ENCODE data around the gene QARS1. TPM values are rescaled to one million over a fixed set of nuclear protein-coding genes. Genes with fewer than 3 reads are reported as not detected.
A peak's percentile ranks its signal among the peaks of the same experiment; 100 is the strongest.

Gene QARS1
- total and polyA plus RNA-seq, 2 donors from 2014 or later, result 209 to 231 TPM

- no peak for FAIRE-seq
- intact Hi-C loops (cut with DNase I), result no loop called here
- no peaks in the 10 kb centered on the region for H3K4me1 ChIP-seq (ENCODE audit: control insufficient read depth in 2 of 3, insufficient read depth in 2 of 3, low read depth in 1 of 3, low read length in 3 of 3)
- H3K9ac ChIP-seq (ENCODE audit: low read length in 3 of 3), result no peak overlapping the region
- H3K27ac ChIP-seq (ENCODE audit: low read depth in 2 of 2, low read length in 2 of 2), result no peak overlapping the region
- no peaks in the 10 kb centered on the region for H3K27me3 ChIP-seq (ENCODE audit: control insufficient read depth, insufficient read depth, low read length)
- no peak for TF ChIP-seq CTCF (IDR thresholded peaks at IDR 0.05; ENCODE audit: borderline replicate concordance, extremely low read depth, insufficient read depth)
- H3K4me3 ChIP-seq (ENCODE audit: low read length in 3 of 3), result no peak overlapping the region
- DNase-seq, result no peak
- H3K9me3 ChIP-seq (ENCODE audit: control insufficient read depth in 2 of 3, insufficient read depth in 1 of 3, low read length in 3 of 3), result no peaks in the 10 kb centered on the region
- no peaks in the 10 kb centered on the region for H3K36me3 ChIP-seq (ENCODE audit: control insufficient read depth in 2 of 3, insufficient read depth in 3 of 3, low read length in 3 of 3)
Measured at GRCh38 chr3:49151610-49152009, 47.1 kb upstream of the QARS1 start.

GRCh38 chr3:49148159-49148558, 43.6 kb upstream of the QARS1 start:
- Histone ChIP-seq H3K4me1 (ENCODE audit: control insufficient read depth in 2 of 3, insufficient read depth in 2 of 3, low read depth in 1 of 3, low read length in 3 of 3) (no peaks in the 10 kb centered on the region), H3K27me3 (ENCODE audit: control insufficient read depth, insufficient read depth, low read length) (no peaks in the 10 kb centered on the region), H3K9me3 (ENCODE audit: control insufficient read depth in 2 of 3, insufficient read depth in 1 of 3, low read length in 3 of 3) (no peaks in the 10 kb centered on the region), H3K27ac (ENCODE audit: low read depth in 2 of 2, low read length in 2 of 2) (no peak overlapping the region), H3K9ac (ENCODE audit: low read length in 3 of 3) (no peak overlapping the region), H3K36me3 (ENCODE audit: control insufficient read depth in 2 of 3, insufficient read depth in 3 of 3, low read length in 3 of 3) (no peaks in the 10 kb centered on the region), H3K4me3 (ENCODE audit: low read length in 3 of 3) (no peak overlapping the region)
- TF ChIP-seq CTCF (IDR thresholded peaks at IDR 0.05; ENCODE audit: borderline replicate concordance, extremely low read depth, insufficient read depth), result no peak
- DNase-seq (no peak), FAIRE-seq (no peak)
- intact Hi-C loops (cut with DNase I), result no loop called here

- Histone ChIP-seq H3K9me3 (ENCODE audit: control insufficient read depth in 2 of 3, insufficient read depth in 1 of 3, low read length in 3 of 3) (no peaks in the 10 kb centered on the region), H3K36me3 (ENCODE audit: control insufficient read depth in 2 of 3, insufficient read depth in 3 of 3, low read length in 3 of 3) (no peaks in the 10 kb centered on the region), H3K4me3 (ENCODE audit: low read length in 3 of 3) (no peak overlapping the region), H3K9ac (ENCODE audit: low read length in 3 of 3) (no peak overlapping the region), H3K27ac (ENCODE audit: low read depth in 2 of 2, low read length in 2 of 2) (no peak overlapping the region), H3K4me1 (ENCODE audit: control insufficient read depth in 2 of 3, insufficient read depth in 2 of 3, low read depth in 1 of 3, low read length in 3 of 3) (no peaks in the 10 kb centered on the region), H3K27me3 (ENCODE audit: control insufficient read depth, insufficient read depth, low read length) (no peaks in the 10 kb centered on the region)
- no peak for TF ChIP-seq CTCF (IDR thresholded peaks at IDR 0.05; ENCODE audit: borderline replicate concordance, extremely low read depth, insufficient read depth)
- FAIRE-seq, result no peak
- DNase-seq, result no peak
- intact Hi-C loops (cut with DNase I), result no loop called here
Measured at GRCh38 chr3:49140080-49140479, 35.5 kb upstream of the QARS1 start.

- H3K9ac ChIP-seq (ENCODE audit: low read length in 3 of 3), result no peak overlapping the region
- no peak overlapping the region for H3K4me3 ChIP-seq (ENCODE audit: low read length in 3 of 3)
- peak in 1 of 5 donors; percentile 29 for DNase-seq
- TF ChIP-seq CTCF (IDR thresholded peaks at IDR 0.05; ENCODE audit: borderline replicate concordance, extremely low read depth, insufficient read depth), result no peak
- intact Hi-C loops (cut with DNase I), result no loop called here
- H3K9me3 ChIP-seq (ENCODE audit: control insufficient read depth in 2 of 3, insufficient read depth in 1 of 3, low read length in 3 of 3), result no peaks in the 10 kb centered on the region
- H3K27me3 ChIP-seq (ENCODE audit: control insufficient read depth, insufficient read depth, low read length), result no peaks in the 10 kb centered on the region
- no peak overlapping the region for H3K27ac ChIP-seq (ENCODE audit: low read depth in 2 of 2, low read length in 2 of 2)
- H3K36me3 ChIP-seq (ENCODE audit: control insufficient read depth in 2 of 3, insufficient read depth in 3 of 3, low read length in 3 of 3), result peaks cover 0 to 7% (median 0%) of the 10 kb centered on the region in 3 donors
- no peak for FAIRE-seq
- peaks cover 2 to 26% (median 14%) of the 10 kb centered on the region in 3 donors for H3K4me1 ChIP-seq (ENCODE audit: control insufficient read depth in 2 of 3, insufficient read depth in 2 of 3, low read depth in 1 of 3, low read length in 3 of 3)
Measured at GRCh38 chr3:49135499-49135898, 30.9 kb upstream of the QARS1 start.

All from kidney (tissue), 14 donors.